ENCODE data around the gene KDM3B. TPM values are rescaled to one million over a fixed set of nuclear protein-coding genes. Genes with fewer than 3 reads are reported as not detected.
"Not testable (repeated sequence)": the region's sequence is repeated elsewhere in the genome, so short reads cannot be mapped to it uniquely, and the experiment has no call there.

Gene KDM3B
- total RNA-seq, 4 donors from 2014 or later, result 49.1 to 112 (median 65.1) TPM

DNA sequence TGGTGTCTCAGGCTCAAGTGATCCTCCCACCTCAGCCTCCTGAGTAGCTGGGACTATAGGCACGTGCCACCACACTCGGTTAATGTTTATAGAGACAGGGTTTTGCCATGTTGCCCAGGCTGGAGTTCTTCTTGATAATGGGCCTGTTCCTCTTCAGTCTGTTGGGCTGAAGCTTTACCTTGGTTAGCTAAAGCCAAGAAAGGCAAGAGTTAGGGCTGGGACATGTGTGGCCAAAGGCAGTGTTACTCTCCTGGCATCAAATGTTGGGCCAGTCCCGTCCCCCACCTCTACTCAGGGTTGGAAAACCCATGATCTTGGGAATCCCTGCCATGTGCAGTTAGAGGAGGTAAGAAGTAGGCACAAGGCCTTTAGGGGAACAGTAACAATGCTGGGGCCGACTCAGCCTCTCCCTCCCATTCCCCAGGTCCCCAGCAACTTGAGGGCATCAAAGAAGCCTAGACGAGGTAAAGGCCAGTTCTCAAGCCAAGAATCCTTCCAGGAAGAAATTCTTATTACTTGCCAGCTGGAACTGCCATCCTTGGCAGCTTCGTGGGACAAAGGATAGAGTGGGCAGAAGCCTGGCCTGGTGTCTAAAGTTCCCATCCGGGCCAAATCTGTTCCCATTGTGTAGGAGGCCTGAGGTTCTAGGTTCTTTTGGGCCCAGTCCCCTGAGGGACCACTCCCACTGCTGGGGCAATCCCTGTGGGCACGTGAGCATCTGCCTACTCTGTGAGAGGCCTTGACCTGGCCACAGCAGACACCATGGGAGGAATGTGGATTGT lies 117.2 kb downstream of the KDM3B start:
- TF ChIP-seq, protein P1, sequence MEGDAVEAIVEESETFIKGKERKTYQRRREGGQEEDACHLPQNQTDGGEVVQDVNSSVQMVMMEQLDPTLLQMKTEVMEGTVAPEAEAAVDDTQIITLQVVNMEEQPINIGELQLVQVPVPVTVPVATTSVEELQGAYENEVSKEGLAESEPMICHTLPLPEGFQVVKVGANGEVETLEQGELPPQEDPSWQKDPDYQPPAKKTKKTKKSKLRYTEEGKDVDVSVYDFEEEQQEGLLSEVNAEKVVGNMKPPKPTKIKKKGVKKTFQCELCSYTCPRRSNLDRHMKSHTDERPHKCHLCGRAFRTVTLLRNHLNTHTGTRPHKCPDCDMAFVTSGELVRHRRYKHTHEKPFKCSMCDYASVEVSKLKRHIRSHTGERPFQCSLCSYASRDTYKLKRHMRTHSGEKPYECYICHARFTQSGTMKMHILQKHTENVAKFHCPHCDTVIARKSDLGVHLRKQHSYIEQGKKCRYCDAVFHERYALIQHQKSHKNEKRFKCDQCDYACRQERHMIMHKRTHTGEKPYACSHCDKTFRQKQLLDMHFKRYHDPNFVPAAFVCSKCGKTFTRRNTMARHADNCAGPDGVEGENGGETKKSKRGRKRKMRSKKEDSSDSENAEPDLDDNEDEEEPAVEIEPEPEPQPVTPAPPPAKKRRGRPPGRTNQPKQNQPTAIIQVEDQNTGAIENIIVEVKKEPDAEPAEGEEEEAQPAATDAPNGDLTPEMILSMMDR (IDR thresholded peaks at IDR 0.05), result no peak
- TF ChIP-seq POLR2AphosphoS5 (IDR thresholded peaks at IDR 0.05) (no peak), EP300 (IDR thresholded peaks at IDR 0.05) (no peak), POLR2A (IDR thresholded peaks at IDR 0.05) (no peak)
- peak overlapping the region; percentile 31 for H3K27ac ChIP-seq
- H3K4me3 ChIP-seq, result no peak overlapping the region
- DNase-seq (ENCODE audit: low spot score in 2 of 2), result no peak
- WGBS, result 57% methylated on average over 8 of the region's 8 CpGs
- peaks cover 58% of the 10 kb centered on the region for H3K4me1 ChIP-seq
- peaks cover 15% of the 10 kb centered on the region for H3K36me3 ChIP-seq
- H3K27me3 ChIP-seq, result no peaks in the 10 kb centered on the region
- H3K9me3 ChIP-seq, result no peaks in the 10 kb centered on the region

DNA sequence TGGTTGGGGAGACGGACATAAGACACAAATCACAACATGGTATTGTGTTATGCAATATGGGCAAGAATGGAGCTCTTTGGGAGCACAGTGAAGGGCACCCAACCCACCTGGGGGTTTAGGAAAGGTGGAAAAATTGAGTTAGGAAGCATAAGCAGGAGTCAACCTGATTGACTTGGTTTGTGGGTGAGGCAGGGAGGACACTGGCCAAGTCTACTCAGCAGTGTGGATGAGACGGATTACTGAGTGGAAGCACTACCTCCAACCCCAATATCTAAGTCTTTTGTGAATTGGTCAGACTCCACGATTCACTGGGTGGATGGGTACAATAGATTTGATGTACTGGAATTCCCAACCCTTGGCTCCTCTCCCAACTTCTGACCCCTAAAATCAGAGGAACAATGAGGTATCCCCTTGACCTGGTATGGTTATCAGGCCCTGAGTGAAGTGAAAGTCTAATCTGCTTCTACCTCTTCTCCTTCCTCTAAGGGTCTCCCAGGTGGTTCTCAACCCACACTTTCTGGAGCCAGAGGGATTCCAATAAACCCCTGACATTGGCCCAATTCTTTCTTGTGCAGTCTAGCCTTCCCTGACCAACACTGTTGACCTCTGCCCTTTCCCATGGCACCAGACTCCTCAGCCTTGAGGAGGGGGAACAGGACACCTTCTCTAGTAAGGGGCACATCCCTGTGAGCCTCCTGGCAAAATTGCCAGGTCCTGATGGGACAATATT lies 118.0 kb downstream of the KDM3B start:
- H3K27me3 ChIP-seq, result no peaks in the 10 kb centered on the region
- peak overlapping the region; percentile 31 for H3K27ac ChIP-seq
- no peaks in the 10 kb centered on the region for H3K9me3 ChIP-seq
- WGBS, result 47% methylated on average over 3 of the region's 3 CpGs
- peaks cover 58% of the 10 kb centered on the region for H3K4me1 ChIP-seq
- no peak for DNase-seq (ENCODE audit: low spot score in 2 of 2)
- peaks cover 15% of the 10 kb centered on the region for H3K36me3 ChIP-seq
- no peak overlapping the region for H3K4me3 ChIP-seq
- TF ChIP-seq POLR2A (IDR thresholded peaks at IDR 0.05) (no peak), POLR2AphosphoS5 (IDR thresholded peaks at IDR 0.05) (no peak), EP300 (IDR thresholded peaks at IDR 0.05) (no peak)
- TF ChIP-seq, protein P1 (IDR thresholded peaks at IDR 0.05), result no peak

DNA sequence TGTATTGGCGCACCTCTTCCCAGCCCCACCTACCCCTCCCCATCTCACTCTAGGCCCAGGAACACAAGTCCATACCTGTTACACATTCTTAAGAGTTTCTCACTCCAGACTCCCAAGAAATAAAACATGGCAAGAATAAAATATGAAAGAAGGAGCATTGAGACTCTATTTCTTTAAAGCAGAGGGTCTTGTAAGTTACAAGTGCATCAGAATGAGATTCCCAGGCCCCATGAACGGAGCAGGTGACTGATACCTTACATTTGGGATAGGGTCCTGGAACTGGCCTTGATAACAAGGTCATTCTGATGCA lies 118.5 kb downstream of the KDM3B start:
- H3K27me3 ChIP-seq, result no peaks in the 10 kb centered on the region
- no peaks in the 10 kb centered on the region for H3K9me3 ChIP-seq
- no peak for DNase-seq (ENCODE audit: low spot score in 2 of 2)
- H3K4me1 ChIP-seq, result peaks cover 57% of the 10 kb centered on the region
- 73% methylated on average over 2 of the region's 2 CpGs for WGBS
- H3K36me3 ChIP-seq, result peaks cover 15% of the 10 kb centered on the region
- TF ChIP-seq POLR2A (IDR thresholded peaks at IDR 0.05) (no peak), EP300 (IDR thresholded peaks at IDR 0.05) (no peak), POLR2AphosphoS5 (IDR thresholded peaks at IDR 0.05) (no peak)
- TF ChIP-seq, protein P1 (IDR thresholded peaks at IDR 0.05), result no peak
- no peak overlapping the region for H3K27ac ChIP-seq
- no peak overlapping the region for H3K4me3 ChIP-seq

DNA sequence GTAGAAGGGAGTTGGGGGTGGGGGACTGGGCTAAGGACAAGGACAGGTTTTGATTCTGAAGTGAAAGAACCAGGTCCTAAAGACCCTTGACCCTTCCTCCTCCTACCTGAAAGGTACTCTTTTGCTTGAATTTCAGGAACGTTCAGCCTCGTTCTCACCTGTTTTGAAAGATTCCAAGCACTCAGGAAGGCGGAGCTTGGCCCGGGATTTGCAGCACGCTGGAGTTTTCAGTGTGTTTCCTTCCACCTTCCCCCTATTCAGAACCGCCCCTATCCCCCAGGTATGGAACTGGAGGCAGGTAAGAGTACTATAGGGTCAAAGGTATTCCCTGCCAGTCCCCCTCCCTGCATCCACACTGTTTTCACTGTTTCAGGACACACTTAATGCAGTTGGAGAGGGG lies 119.9 kb downstream of the KDM3B start:
- H3K9me3 ChIP-seq, result no peaks in the 10 kb centered on the region
- H3K36me3 ChIP-seq, result peaks cover 8% of the 10 kb centered on the region
- TF ChIP-seq POLR2AphosphoS5 (IDR thresholded peaks at IDR 0.05), result no peak
- no peak for TF ChIP-seq POLR2A (IDR thresholded peaks at IDR 0.05)
- TF ChIP-seq, protein P1 (IDR thresholded peaks at IDR 0.05), result no peak
- TF ChIP-seq EP300 (IDR thresholded peaks at IDR 0.05), result no peak
- H3K27me3 ChIP-seq, result no peaks in the 10 kb centered on the region
- no peak overlapping the region for H3K4me3 ChIP-seq
- H3K4me1 ChIP-seq, result peaks cover 56% of the 10 kb centered on the region
- 26% methylated on average over 6 of the region's 6 CpGs for WGBS
- peak in 1 of 2 donors; percentile 62 for DNase-seq (ENCODE audit: low spot score in 2 of 2)
- no peak overlapping the region for H3K27ac ChIP-seq

DNA sequence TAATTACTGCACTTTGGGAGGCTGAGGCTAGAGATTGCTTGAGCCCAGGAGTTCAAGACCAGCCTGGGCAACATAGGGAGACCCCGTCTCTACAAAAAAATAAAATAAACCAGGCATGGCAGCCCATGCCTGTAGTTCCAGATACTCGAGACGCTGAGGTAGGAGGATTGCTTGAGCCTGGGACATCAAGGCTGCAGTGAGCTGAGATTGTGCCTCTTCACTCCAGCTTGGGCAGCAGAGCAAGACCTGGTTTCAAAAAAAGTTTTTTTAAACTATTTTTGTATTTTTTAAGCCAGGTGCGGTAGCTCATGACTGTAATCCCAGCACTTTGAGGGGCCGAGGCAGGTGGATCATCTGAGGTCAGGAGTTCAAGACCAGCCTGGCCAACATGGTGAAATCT lies 120.7 kb downstream of the KDM3B start:
- DNase-seq (ENCODE audit: low spot score in 2 of 2); H3K4me3 ChIP-seq; H3K36me3 ChIP-seq; H3K27me3 ChIP-seq; H3K9me3 ChIP-seq; H3K27ac ChIP-seq: not testable (repeated sequence)
- H3K4me1 ChIP-seq, result peaks cover 51% of the 10 kb centered on the region
- 94% methylated on average over 5 of the region's 5 CpGs for WGBS

Data from suprapubic skin (tissue), 4 donors.